ENCODE measurements around the gene ZNF316. TPM values are rescaled to one million over a fixed set of nuclear protein-coding genes. Genes with fewer than 3 reads are reported as not detected.

The ZNF316 gene
- polyA plus RNA-seq, 1 of the 3 experiments (the other 2 are of a cell fraction) = 18.6 TPM

DNA sequence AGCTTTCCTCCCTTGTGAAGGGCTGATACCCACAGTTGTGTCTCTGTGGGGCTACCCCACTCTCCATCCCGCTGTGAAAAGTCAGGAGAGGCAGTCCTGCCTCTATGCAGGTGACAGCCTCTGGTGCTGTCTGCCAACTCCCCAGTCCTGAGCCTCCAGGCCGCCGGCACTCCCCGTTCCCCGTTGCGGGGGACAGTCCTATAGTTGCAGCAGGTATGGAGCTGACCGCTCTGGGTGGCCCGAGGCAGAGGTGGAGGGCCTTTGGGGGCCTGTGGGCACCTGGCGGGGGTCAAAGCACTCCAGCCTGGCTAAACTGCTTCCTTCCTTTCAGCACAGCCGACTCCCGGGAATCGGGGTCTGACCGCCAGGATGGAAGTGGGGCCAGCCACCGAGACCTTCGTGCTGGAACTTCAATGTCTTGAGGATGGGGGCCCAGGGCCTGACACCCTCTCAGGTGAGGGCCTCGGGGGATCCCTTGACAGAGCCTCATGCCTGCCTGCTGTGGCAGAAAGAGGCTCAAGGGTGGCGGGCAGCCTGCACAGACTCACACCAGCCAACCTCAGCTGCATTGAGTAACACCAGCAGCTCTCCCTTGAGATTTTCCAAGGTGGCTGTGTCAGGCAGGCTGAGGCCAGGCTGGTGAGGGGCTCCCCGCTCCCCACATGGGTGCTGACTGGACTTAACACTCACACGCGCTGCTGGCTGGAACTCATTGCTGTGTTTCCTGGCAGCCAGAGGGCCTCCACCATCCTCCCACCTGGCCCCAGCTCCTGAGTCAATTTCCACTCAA lies 20.1 kb upstream of the ZNF316 start:
- no peaks in the 10 kb centered on the region for H3K79me2 ChIP-seq (ENCODE audit: insufficient read depth)
- no peak overlapping the region; a peak in 1 of 4 replicates for H3K4me3 ChIP-seq (ENCODE audit: low read depth in 2 of 2, low read length in 1 of 2)
- H2AFZ ChIP-seq (ENCODE audit: low read depth) = no peak overlapping the region
- ChIA-PET CTCF (interaction anchor here (0.7 to 1.4 kb wide), 7 partner anchors 12 to 101 kb away, joined by 3 to 7 read pairs (median 4); partner anchors contain the start of genes INTS15, ZDHHC4 and ZNF316), POLR2A (interaction anchor here (1.7 to 1.8 kb wide), 2 partner anchors 20 to 27 kb away, joined by 5 to 9 read pairs; partner anchors contain the start of genes INTS15 and ZNF316)
- 92% methylated on average over 14 of the region's 20 CpGs for WGBS (ENCODE audit: low lambda C conversion rate)
- no peaks in the 10 kb centered on the region for H4K20me1 ChIP-seq (ENCODE audit: insufficient read depth)
- H3K9ac ChIP-seq = no peak overlapping the region
- no peak for DNase-seq
- peaks cover 0 to 13% of the 10 kb centered on the region in 2 experiments; a peak in 2 of 4 replicates for H3K4me1 ChIP-seq (ENCODE audit: control insufficient read depth in 1 of 2, insufficient read depth in 2 of 2, low read depth in 1 of 2, low read length in 1 of 2)
- peaks cover 0 to 11% of the 10 kb centered on the region in 2 experiments for H3K36me3 ChIP-seq (replicated peaks in 1 of 2; ENCODE audit: control insufficient read depth in 1 of 2, insufficient read depth in 2 of 2, low read length in 1 of 2)
- no peaks in the 10 kb centered on the region for H3F3A ChIP-seq (replicated peaks; ENCODE audit: insufficient read depth)
- peak overlapping the region; percentile 100; the same call in 1 of the 2 replicates for H3K4me2 ChIP-seq
- no peaks in the 10 kb centered on the region for H3K9me2 ChIP-seq
- no peaks in the 10 kb centered on the region for H3K9me3 ChIP-seq
- no peaks in the 10 kb centered on the region for H3K27me3 ChIP-seq (ENCODE audit: insufficient read depth)
- no peak overlapping the region for H3K27ac ChIP-seq (ENCODE audit: low read depth in 2 of 2, low read length in 1 of 2)
- TF ChIP-seq FOSL2 (IDR thresholded peaks at IDR 0.05; ENCODE audit: borderline replicate concordance, low read depth) (no peak), REST (IDR thresholded peaks at IDR 0.05; ENCODE audit: low read depth, low read length) (no peak), GATA2 (CRISPR knock-in tag; IDR thresholded peaks at IDR 0.05) (no peak), RFX5 (IDR thresholded peaks at IDR 0.05; ENCODE audit: low read length) (no peak), FOXJ3 (CRISPR knock-in tag; IDR thresholded peaks at IDR 0.05) (no peak), PBX3 (IDR thresholded peaks at IDR 0.05) (no peak), EP300 (IDR thresholded peaks at IDR 0.05; ENCODE audit: borderline replicate concordance in 1 of 2, low read depth in 1 of 2, low read length in 1 of 2) (no peak)
- TF ChIP-seq, protein P1, sequence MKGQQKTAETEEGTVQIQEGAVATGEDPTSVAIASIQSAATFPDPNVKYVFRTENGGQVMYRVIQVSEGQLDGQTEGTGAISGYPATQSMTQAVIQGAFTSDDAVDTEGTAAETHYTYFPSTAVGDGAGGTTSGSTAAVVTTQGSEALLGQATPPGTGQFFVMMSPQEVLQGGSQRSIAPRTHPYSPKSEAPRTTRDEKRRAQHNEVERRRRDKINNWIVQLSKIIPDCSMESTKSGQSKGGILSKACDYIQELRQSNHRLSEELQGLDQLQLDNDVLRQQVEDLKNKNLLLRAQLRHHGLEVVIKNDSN (IDR thresholded peaks at IDR 0.05; ENCODE audit: borderline replicate concordance, low read depth) = no peak

DNA sequence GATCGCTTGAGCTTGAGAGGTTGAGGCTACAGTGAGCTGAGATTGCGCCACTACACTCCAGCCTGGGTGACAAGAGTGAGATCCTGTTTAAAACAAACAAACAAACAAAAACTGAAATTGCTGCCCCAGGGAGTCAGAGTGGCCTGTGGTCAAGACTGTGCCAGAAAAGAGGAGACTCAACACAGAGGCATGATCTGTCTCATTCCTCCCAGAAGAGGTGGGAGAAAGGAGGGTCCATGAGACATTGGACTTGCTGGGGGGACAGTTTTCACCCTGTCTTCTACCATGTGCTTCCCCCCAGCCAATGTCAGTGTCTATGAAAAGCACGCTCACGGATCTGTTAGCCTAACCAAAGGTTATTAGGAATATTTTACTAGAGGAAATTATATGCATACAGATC lies 18.5 kb upstream of the ZNF316 start:
- ChIA-PET CTCF (no interaction called here), POLR2A (interaction anchor here (0.6 to 0.9 kb wide), 2 partner anchors 18 to 164 kb away, joined by 3 read pairs; partner anchors contain the start of gene ZNF316)
- Histone ChIP-seq H3K27me3 (ENCODE audit: insufficient read depth) (no peaks in the 10 kb centered on the region), H3K27ac (ENCODE audit: low read depth in 2 of 2, low read length in 1 of 2) (no peak overlapping the region), H3K36me3 (replicated peaks in 1 of 2; ENCODE audit: control insufficient read depth in 1 of 2, insufficient read depth in 2 of 2, low read length in 1 of 2) (peaks cover 0 to 19% of the 10 kb centered on the region in 2 experiments), H2AFZ (ENCODE audit: low read depth) (no peak overlapping the region), H3K9ac (no peak overlapping the region), H3K4me3 (ENCODE audit: low read depth in 2 of 2, low read length in 1 of 2) (no peak overlapping the region), H3K4me1 (ENCODE audit: control insufficient read depth in 1 of 2, insufficient read depth in 2 of 2, low read depth in 1 of 2, low read length in 1 of 2) (peaks cover 0 to 13% of the 10 kb centered on the region in 2 experiments; a peak in 2 of 4 replicates), H3K4me2 (no peak overlapping the region), H4K20me1 (ENCODE audit: insufficient read depth) (no peaks in the 10 kb centered on the region), H3F3A (replicated peaks; ENCODE audit: insufficient read depth) (no peaks in the 10 kb centered on the region), H3K9me3 (no peaks in the 10 kb centered on the region), H3K79me2 (ENCODE audit: insufficient read depth) (no peaks in the 10 kb centered on the region), H3K9me2 (no peaks in the 10 kb centered on the region)
- 96% methylated on average over 4 of the region's 4 CpGs for WGBS (ENCODE audit: low lambda C conversion rate)
- no peak for DNase-seq
- TF ChIP-seq ZBTB33 (IDR thresholded peaks at IDR 0.05; ENCODE audit: borderline replicate concordance, low read depth) (no peak), REST (IDR thresholded peaks at IDR 0.05; ENCODE audit: low read depth, low read length) (no peak), RCOR1 (IDR thresholded peaks at IDR 0.05; ENCODE audit: low read length) (no peak)
- TF ChIP-seq, protein P2, sequence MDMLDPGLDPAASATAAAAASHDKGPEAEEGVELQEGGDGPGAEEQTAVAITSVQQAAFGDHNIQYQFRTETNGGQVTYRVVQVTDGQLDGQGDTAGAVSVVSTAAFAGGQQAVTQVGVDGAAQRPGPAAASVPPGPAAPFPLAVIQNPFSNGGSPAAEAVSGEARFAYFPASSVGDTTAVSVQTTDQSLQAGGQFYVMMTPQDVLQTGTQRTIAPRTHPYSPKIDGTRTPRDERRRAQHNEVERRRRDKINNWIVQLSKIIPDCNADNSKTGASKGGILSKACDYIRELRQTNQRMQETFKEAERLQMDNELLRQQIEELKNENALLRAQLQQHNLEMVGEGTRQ (IDR thresholded peaks at IDR 0.05; ENCODE audit: borderline replicate concordance, low read depth, low read length) = no peak
